K562 (cell line): ENCODE measurements around the gene TMC4. TPM values are rescaled to one million over a fixed set of nuclear protein-coding genes. Genes with fewer than 3 reads are reported as not detected.

Source experiments
- ATAC-seq: fragments of 200-7000 bp; cut with Tn5 transposase; 3 replicates; pipeline ENCODE4 v1.9.1; 2020; ENCODE audit warnings: moderate library complexity
- BruUV-seq: library from RNA; stranded (reverse); fragments of 400-500 nt; replicated peaks from 2 replicates; lab custom pipeline; 2021; lab: Mats Ljungman, UMichigan
- CTCF ChIA-PET: fragments of 300-600 bp; formaldehyde crosslinking; extraction: SDS; loops from one replicate; lab custom pipeline; 2021; ENCODE audit warnings: low intra/inter-chr PET ratio; lab: Yijun Ruan, JAX
- POLR2A ChIA-PET: fragments of 300-600, 350-650 bp; sonication (Branson Sonifier 250); formaldehyde crosslinking; extraction: SDS; loops from one replicate; lab custom pipeline; 2021; ENCODE audit warnings: antibody characterized with exemption, inconsistent platforms; lab: Yijun Ruan, JAX
- DNase-seq, 4 experiments: peaks; one replicate each; pipeline versions ENCODE4 v3.0.0 to v3.0.0-alpha.2; 2011 to 2018; ENCODE audit warnings: low spot score in 3 of 4, mixed read lengths in 3 of 4; ENCODE audit errors: extremely low read depth in 1 of 4
- FAIRE-seq: peaks from 2 replicates; lab custom pipeline; 2011; peaks lifted over from hg19 to GRCh38; lab: Jason Lieb, UNC
- H2AFZ ChIP-seq: 2 replicates; pipeline ENCODE4 v1.6.0; 2011; ENCODE audit warnings: low read depth, low read length, control low read depth, inconsistent platforms
- H3K27ac ChIP-seq: fragments of 200-600 bp; 3 replicates; pipeline ENCODE4 v1.8.0; 2011; ENCODE audit warnings: low read depth, mild to moderate bottlenecking, control low read depth, inconsistent platforms, low read length, moderate library complexity, mixed read lengths; ENCODE audit errors: extremely low read depth
- H3K27me3 ChIP-seq, 2 experiments: fragments of 300-600 bp in 1 of 2; 2 replicates in 1 of 2; 3 replicates in 1 of 2; pipeline versions ENCODE4 v1.6.0 to v1.8.0; 2011; ENCODE audit warnings: inconsistent platforms in 2 of 2, low read length in 2 of 2, mild to moderate bottlenecking in 1 of 2, mixed read lengths in 1 of 2, moderate library complexity in 1 of 2; ENCODE audit not compliant: control insufficient read depth in 2 of 2, insufficient read depth in 2 of 2
- H3K36me3 ChIP-seq: fragments of 300-600 bp; 3 replicates; pipeline ENCODE4 v1.8.0; 2011; ENCODE audit warnings: mild to moderate bottlenecking, low read length, inconsistent platforms; ENCODE audit not compliant: control insufficient read depth, insufficient read depth
- H3K4me1 ChIP-seq, 2 experiments: fragments of 200-600 bp in 1 of 2; replicated peaks in 1 of 2; 2 replicates in 1 of 2; 3 replicates in 1 of 2; pipeline versions ENCODE4 v1.5.1 to v1.8.0; 2011; ENCODE audit warnings: inconsistent platforms in 2 of 2, low read length in 2 of 2, mild to moderate bottlenecking in 1 of 2, mixed read lengths in 1 of 2, moderate library complexity in 1 of 2; ENCODE audit not compliant: control insufficient read depth in 2 of 2, insufficient read depth in 2 of 2
- H3K4me2 ChIP-seq: 2 replicates; pipeline ENCODE4 v1.6.1; 2011; ENCODE audit warnings: low read length, control low read depth, inconsistent platforms, mixed read lengths; ENCODE audit not compliant: insufficient read depth
- H3K4me3 ChIP-seq: fragments of 200-600 bp; sonication (generic), shearing (Covaris generic); 2 replicates; pipeline ENCODE4 v1.5.1; 2016; ENCODE audit warnings: control low read depth, inconsistent platforms
- H3K79me2 ChIP-seq: fragments of 200-600 bp; 3 replicates; pipeline ENCODE4 v1.8.0; 2011; ENCODE audit warnings: low read length, inconsistent platforms; ENCODE audit not compliant: control insufficient read depth, insufficient read depth
- H3K9ac ChIP-seq, 2 experiments: 2 replicates each; pipeline versions ENCODE4 v1.6.0 to v1.6.1; 2011; ENCODE audit warnings: low read depth in 2 of 2, low read length in 2 of 2, control low read depth in 1 of 2, inconsistent platforms in 1 of 2, mild to moderate bottlenecking in 1 of 2, mixed read lengths in 1 of 2; ENCODE audit not compliant: insufficient read depth in 1 of 2
- H3K9me1 ChIP-seq: one replicate; pipeline ENCODE4 v1.6.0; 2011; ENCODE audit warnings: inconsistent platforms, mild to moderate bottlenecking, low read length, moderate library complexity; ENCODE audit not compliant: control insufficient read depth, insufficient read depth
- H3K9me3 ChIP-seq: replicated peaks from 2 replicates; pipeline ENCODE4 v1.5.1; 2011; ENCODE audit warnings: low read depth, low read length, inconsistent platforms; ENCODE audit not compliant: control insufficient read depth, insufficient read depth
- H4K20me1 ChIP-seq: replicated peaks from 2 replicates; pipeline ENCODE4 v1.6.1; 2011; ENCODE audit warnings: low read length, inconsistent platforms, mixed read lengths; ENCODE audit not compliant: control insufficient read depth, insufficient read depth
- ATF7 ChIP-seq: fragments of 450-650 bp; IDR thresholded peaks from 2 replicates; pipeline ENCODE4 v1.7.1; 2014; ENCODE audit warnings: mild to moderate bottlenecking, moderate library complexity
- C11orf30 ChIP-seq: fragments of 450-650 bp; IDR thresholded peaks from 2 replicates; pipeline ENCODE4 v1.6.1; 2016; ENCODE audit warnings: low read depth, mild to moderate bottlenecking
- MAFF ChIP-seq: IDR thresholded peaks from 2 replicates; pipeline ENCODE4 v1.6.1; 2012; ENCODE audit warnings: low read length, improper control_type of control experiment
- MAFK ChIP-seq: IDR thresholded peaks from 2 replicates; pipeline ENCODE4 v1.6.1; 2011; ENCODE audit warnings: low read length, improper control_type of control experiment
- ZNF316 ChIP-seq: fragments of 450-650 bp; IDR thresholded peaks from 2 replicates; pipeline ENCODE4 v1.6.1; 2016
- ZNF407 ChIP-seq: fragments of 450-650 bp; IDR thresholded peaks from 2 replicates; pipeline ENCODE4 v1.6.1; 2016; ENCODE audit warnings: low read depth
- WGBS: fragments of 100-300 bp; shearing (Covaris generic); methylation state at CpG from one replicate; pipeline ENCODE4 v1.1.6; 2016; ENCODE audit warnings: low coverage, mixed read lengths; ENCODE audit not compliant: insufficient coverage; ENCODE audit errors: missing lambda C conversion rate; 5-methylcytosine and 5-hydroxymethylcytosine counted together
- in situ Hi-C: fragments of 300-500 bp; cut with MboI; formaldehyde crosslinking; loops from 4 replicates; pipeline ENCODE4 v1.15.0; 2018; ENCODE audit warnings: inconsistent platforms, mixed read lengths
- intact Hi-C: fragments of 100-400 bp; cut with micrococcal nuclease; formaldehyde crosslinking; loops from 2 replicates; pipeline ENCODE4 v1.14.2; 2022
- polyA plus RNA-seq, 8 experiments: library from polyadenylated mRNA; depleted of rRNA in 4 of 8; stranded (reverse) in 5 of 8; unstranded in 3 of 8; fragments of >200 nt; fragmentation: Nextera tagmentation in 2 of 8; fragmentation: Illumina TruSeq in 1 of 8; extraction: Ambion mirVana in 2 of 8; extraction: Trizol in 1 of 8; gene quantifications; 2 replicates each; pipeline versions ENCODE4 v1.2.1 to v1.2.3, GENCODE V29; 2011 to 2014; ENCODE audit warnings: inconsistent platforms in 1 of 8, missing spikeins in 1 of 8
- total RNA-seq, 7 experiments: library from RNA; depleted of rRNA in 6 of 7; stranded (reverse); fragments of >200 nt in 6 of 7; fragmentation: Illumina TruSeq in 2 of 7; extraction: Trizol in 2 of 7; gene quantifications; 2 replicates each; pipeline versions ENCODE4 v1.2.1 to v1.2.3, GENCODE V29; 2011 to 2021; ENCODE audit warnings: low replicate concordance in 1 of 7

TMC4 gene
- total and polyA plus RNA-seq, 9 of the 15 experiments (the other 6 are each of a cell fraction or from before 2014, with no cell fraction given) = 0.12 to 0.79 (median 0.36) TPM; not detected in 2

GRCh38 chr19:54121259-54121658 lies 51.7 kb downstream of the TMC4 start:
- no peak for FAIRE-seq
- H3K4me1 ChIP-seq = peaks cover 3 to 4% of the 10 kb centered on the region in 2 experiments; a peak in 3 of 5 replicates
- H3K27me3 ChIP-seq = no peaks in the 10 kb centered on the region
- intact Hi-C loops (no loop called here), in situ Hi-C loops (no loop called here)
- H2AFZ ChIP-seq = no peak overlapping the region
- ChIA-PET POLR2A (no interaction called here), CTCF (no interaction called here)
- H3K9me1 ChIP-seq = peaks cover 3% of the 10 kb centered on the region
- BruUV-seq = no TSS peak
- no peak overlapping the region for H3K4me3 ChIP-seq
- H3K36me3 ChIP-seq = peaks cover 76% of the 10 kb centered on the region; the same call in 2 of the 3 replicates
- TF ChIP-seq C11orf30 (peak; percentile 64), ATF7 (no peak), ZNF316 (peak; percentile 76), MAFK (peak; percentile 66), MAFF (peak; percentile 26; the same call in 1 of the 2 replicates), ZNF407 (no peak)
- H3K4me2 ChIP-seq = no peak overlapping the region
- ATAC-seq = no peak
- no peaks in the 10 kb centered on the region for H3K9me3 ChIP-seq
- peaks cover 17% of the 10 kb centered on the region for H3K79me2 ChIP-seq
- DNase-seq = no peak
- 86% methylated on average over 4 of the region's 10 CpGs for WGBS
- peak overlapping the region in 1 of 2 experiments; percentile 26; a peak in 1 of 4 replicates for H3K9ac ChIP-seq
- no peaks in the 10 kb centered on the region for H4K20me1 ChIP-seq
- H3K27ac ChIP-seq = no peak overlapping the region
